ENCODE measurements around the gene PRKCH. TPM values are rescaled to one million over a fixed set of nuclear protein-coding genes. Genes with fewer than 3 reads are reported as not detected.

The PRKCH gene
- polyA plus RNA-seq, 3 donors, result 3.6 to 6.2 (median 5.4) TPM

GRCh38 chr14:61516118-61516743 is 194.9 kb downstream of the PRKCH start:
- Mint-ChIP-seq H3K9me3 (no peaks in the 10 kb centered on the region), H3K27me3 (ENCODE audit: low read depth in 3 of 3) (peaks cover 0 to 2% (median 0%) of the 10 kb centered on the region in 3 donors), H3K36me3 (peaks cover 6 to 11% of the 10 kb centered on the region in 2 donors), H3K4me3 (no peak overlapping the region), H3K4me1 (peaks cover 21% of the 10 kb centered on the region), H3K27ac (no peak overlapping the region)
- no peak overlapping the region for H3K27ac ChIP-seq (ENCODE audit: low read depth in 1 of 2, low read length in 2 of 2)
- intact Hi-C loops (cut with micrococcal nuclease), result no loop called here
- no peaks in the 10 kb centered on the region for H3K79me2 ChIP-seq (ENCODE audit: insufficient read depth, low read length)
- no peak overlapping the region for H3K9ac ChIP-seq (ENCODE audit: insufficient read depth, low read length, poor library complexity, severe bottlenecking)
- TF ChIP-seq CTCF (IDR thresholded peaks at IDR 0.05), result no peak
- no peaks in the 10 kb centered on the region for H4K20me1 ChIP-seq (ENCODE audit: insufficient read depth, low read length)
- H3K36me3 ChIP-seq (replicated peaks in 1 of 2; ENCODE audit: control insufficient read depth in 1 of 2, insufficient read depth in 2 of 2, low read length in 2 of 2), result no peaks in the 10 kb centered on the region
- no peaks in the 10 kb centered on the region for H3K9me3 ChIP-seq (replicated peaks in 1 of 2; ENCODE audit: control insufficient read depth in 1 of 2, insufficient read depth in 1 of 2, low read length in 2 of 2)
- no peaks in the 10 kb centered on the region for H3K27me3 ChIP-seq (ENCODE audit: control insufficient read depth in 2 of 2, insufficient read depth in 2 of 2, low read length in 2 of 2)
- H2AFZ ChIP-seq (ENCODE audit: insufficient read depth, low read depth, low read length, poor library complexity, severe bottlenecking), result no peak overlapping the region
- peaks cover 10 to 13% of the 10 kb centered on the region in 2 donors for H3K4me1 ChIP-seq (ENCODE audit: control insufficient read depth in 1 of 2, insufficient read depth in 2 of 2, low read length in 2 of 2)
- no peak overlapping the region for H3K4me3 ChIP-seq (replicated peaks in 1 of 3; ENCODE audit: low read depth in 2 of 3, low read length in 3 of 3)
- no peak overlapping the region for H3K4me2 ChIP-seq (replicated peaks; ENCODE audit: extremely low read depth, low read length, poor library complexity, severe bottlenecking)
- DNase-seq, result no peak
- WGBS (ENCODE audit: insufficient coverage), result 83% methylated on average over 1 of the region's 2 CpGs

- peaks cover 6 to 10% of the 10 kb centered on the region in 2 donors for H3K4me1 ChIP-seq (ENCODE audit: control insufficient read depth in 1 of 2, insufficient read depth in 2 of 2, low read length in 2 of 2)
- H3K9me3 Mint-ChIP-seq, result no peaks in the 10 kb centered on the region
- H3K4me3 Mint-ChIP-seq, result no peak overlapping the region
- peaks cover 0 to 2% (median 0%) of the 10 kb centered on the region in 3 donors for H3K27me3 Mint-ChIP-seq (ENCODE audit: low read depth in 3 of 3)
- H3K36me3 ChIP-seq (replicated peaks in 1 of 2; ENCODE audit: control insufficient read depth in 1 of 2, insufficient read depth in 2 of 2, low read length in 2 of 2), result no peaks in the 10 kb centered on the region
- no peak for TF ChIP-seq CTCF (IDR thresholded peaks at IDR 0.05)
- no peak overlapping the region for H3K27ac Mint-ChIP-seq
- H2AFZ ChIP-seq (ENCODE audit: insufficient read depth, low read depth, low read length, poor library complexity, severe bottlenecking), result no peak overlapping the region
- no peak overlapping the region for H3K4me3 ChIP-seq (replicated peaks in 1 of 3; ENCODE audit: low read depth in 2 of 3, low read length in 3 of 3)
- DNase-seq, result no peak
- 95% methylated on average over 8 of the region's 9 CpGs for WGBS (ENCODE audit: insufficient coverage)
- H3K4me2 ChIP-seq (replicated peaks; ENCODE audit: extremely low read depth, low read length, poor library complexity, severe bottlenecking), result no peak overlapping the region
- no peaks in the 10 kb centered on the region for H3K79me2 ChIP-seq (ENCODE audit: insufficient read depth, low read length)
- H3K36me3 Mint-ChIP-seq, result peaks cover 11 to 15% of the 10 kb centered on the region in 2 donors
- no peak overlapping the region for H3K9ac ChIP-seq (ENCODE audit: insufficient read depth, low read length, poor library complexity, severe bottlenecking)
- H3K27ac ChIP-seq (ENCODE audit: low read depth in 1 of 2, low read length in 2 of 2), result no peak overlapping the region
- H3K4me1 Mint-ChIP-seq, result peaks cover 13% of the 10 kb centered on the region
- intact Hi-C loops (cut with micrococcal nuclease), result no loop called here
- no peaks in the 10 kb centered on the region for H4K20me1 ChIP-seq (ENCODE audit: insufficient read depth, low read length)
- no peaks in the 10 kb centered on the region for H3K9me3 ChIP-seq (replicated peaks in 1 of 2; ENCODE audit: control insufficient read depth in 1 of 2, insufficient read depth in 1 of 2, low read length in 2 of 2)
- no peaks in the 10 kb centered on the region for H3K27me3 ChIP-seq (ENCODE audit: control insufficient read depth in 2 of 2, insufficient read depth in 2 of 2, low read length in 2 of 2)
These were observed 195.7 kb downstream of the PRKCH start for GRCh38 chr14:61516964-61517653.

Data from CD14-positive monocyte (primary cell).